Left ventricle myocardium superior (tissue), 1 donor: ENCODE data around the gene SYT6. TPM values are rescaled to one million over a fixed set of nuclear protein-coding genes. Genes with fewer than 3 reads are reported as not detected.

Experiments
- ATAC-seq: fragments of 200-7000 bp; cut with Tn5 transposase; one replicate; pipeline ENCODE4 v1.9.1; 2020; ENCODE audit warnings: mild to moderate bottlenecking, moderate library complexity
- DNase-seq: peaks from one replicate; pipeline ENCODE4 v3.0.0-alpha.2; 2020
- intact Hi-C: fragments of 100-400 bp; cut with micrococcal nuclease; formaldehyde crosslinking; loops from one replicate; pipeline ENCODE4 v1.11.0; 2022
- total RNA-seq: library from RNA; stranded (reverse); fragmentation: NEBNext Ultra II Directional; extraction: Animal tissue kit (Norgen Biotek cat#: 25700); gene quantifications from one replicate; pipeline ENCODE4 v1.2.1, GENCODE V29; 2021
- donor health status: DM: no; HTN: yes; CAD: no; lungs with severe emphysema.

Gene SYT6
- total RNA-seq, 1 donor from 2014 or later = not detected

DNA sequence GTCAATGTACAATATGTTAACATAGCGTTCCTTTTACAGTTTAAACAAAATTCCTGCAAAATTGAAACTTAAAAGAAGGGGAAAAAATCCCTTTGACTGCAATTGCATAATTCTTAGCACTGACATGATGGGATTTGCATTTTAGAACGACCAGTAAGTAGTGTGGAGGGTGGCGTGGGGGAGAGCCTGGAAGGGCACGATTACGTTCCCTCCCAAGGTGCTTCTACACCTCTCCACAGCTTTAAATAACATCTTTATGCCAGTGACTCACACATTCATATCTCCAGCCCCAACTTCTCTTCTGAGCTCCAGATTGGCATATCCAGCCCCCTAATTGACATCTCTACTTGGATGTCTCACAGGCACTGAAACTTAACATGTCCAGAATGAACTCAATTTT, 110.1 kb downstream of the SYT6 start:
- intact Hi-C loops = no loop called here
- no peak for ATAC-seq
- no peak for DNase-seq

DNA sequence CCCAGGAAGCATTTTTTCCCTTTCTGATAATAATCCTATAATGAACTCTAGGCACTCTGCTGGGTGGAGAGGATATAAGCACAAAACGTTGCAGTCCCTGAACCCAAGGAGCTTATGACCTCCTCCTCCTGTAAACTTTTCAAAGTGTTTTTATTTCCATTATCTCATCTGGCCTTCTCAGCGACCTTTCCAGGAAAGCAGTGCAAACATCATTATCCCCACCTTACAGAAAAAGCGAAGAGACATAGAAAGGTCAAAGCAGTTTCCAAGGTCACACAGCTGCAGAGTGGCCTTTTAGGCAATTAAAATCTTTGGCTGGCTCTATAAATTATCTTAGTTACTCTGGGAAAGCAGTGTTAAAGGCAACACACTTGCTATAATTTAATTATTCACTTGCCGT, 110.6 kb downstream of the SYT6 start:
- intact Hi-C loops = no loop called here
- ATAC-seq = peak; percentile 17
- DNase-seq = no peak

DNA sequence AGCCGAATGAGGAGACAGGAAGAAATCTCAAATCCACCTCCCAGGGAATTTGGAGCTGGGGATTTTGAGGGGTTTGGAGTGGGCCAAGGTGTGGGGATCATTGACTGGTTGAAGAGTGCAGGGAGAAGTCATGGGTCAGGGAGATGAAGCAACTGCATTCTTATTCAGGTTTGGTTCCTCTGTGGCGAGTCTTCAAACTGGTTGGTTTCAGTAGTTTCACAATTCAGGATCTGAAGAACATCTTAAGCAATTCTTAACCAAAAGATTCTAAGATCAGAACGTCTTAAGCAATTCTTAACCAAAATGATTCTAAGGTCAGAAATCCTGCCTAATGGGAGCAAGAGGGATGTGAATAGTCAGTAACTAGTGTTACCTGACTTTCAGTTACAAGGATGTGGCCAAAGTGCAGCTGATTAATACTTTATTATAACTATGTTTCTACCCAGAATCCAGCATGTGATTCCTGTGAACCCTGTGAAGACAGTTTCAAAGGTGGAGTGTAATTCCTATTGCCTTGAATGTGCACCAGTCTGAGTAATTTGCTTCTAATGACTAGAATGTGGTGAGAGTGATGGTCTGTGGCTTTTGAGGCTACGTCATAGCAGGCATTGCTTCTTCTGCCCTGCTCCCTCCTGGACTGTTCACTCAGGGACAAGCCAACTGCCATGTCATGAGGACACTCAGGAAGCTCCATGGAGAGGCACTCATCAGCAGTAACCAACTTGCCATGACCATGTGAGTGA, 113.2 kb downstream of the SYT6 start:
- ATAC-seq = no peak
- DNase-seq = no peak
- intact Hi-C loops = no loop called here

Other genes with a start within 250 kb of the SYT6 start
- gene AP4B1, start 249.1 kb downstream of the SYT6 start, total RNA-seq = 15.4 TPM
- 1.9 TPM for gene DCLRE1B, start 248.5 kb downstream of the SYT6 start, total RNA-seq
- gene HIPK1, start 224.5 kb downstream of the SYT6 start, total RNA-seq = 52.2 TPM
- 10.8 TPM for gene OLFML3, start 174.4 kb downstream of the SYT6 start, total RNA-seq